H1 (cell line): Measurements from ENCODE around the gene GTF2A2. TPM values are rescaled to one million over a fixed set of nuclear protein-coding genes. Genes with fewer than 3 reads are reported as not detected.

Experiments used
- CREB1 ChIP-seq: IDR thresholded peaks from 2 replicates; pipeline ENCODE4 v1.6.1; 2012; ENCODE audit warnings: inconsistent platforms
- NANOG ChIP-seq: IDR thresholded peaks from 2 replicates; pipeline ENCODE4 v1.6.1; 2011; ENCODE audit warnings: low read length, low read depth, mild to moderate bottlenecking, inconsistent platforms; ENCODE audit not compliant: insufficient read depth, poor library complexity, severe bottlenecking
- RXRA ChIP-seq: IDR thresholded peaks from 2 replicates; pipeline ENCODE4 v1.6.1; 2011; ENCODE audit warnings: low read depth, mild to moderate bottlenecking, low read length, moderate library complexity; ENCODE audit not compliant: insufficient read depth
- TAF1 ChIP-seq: IDR thresholded peaks from 2 replicates; pipeline ENCODE4 v1.6.1; 2011; ENCODE audit warnings: mild to moderate bottlenecking, low read depth, low read length
- TEAD4 ChIP-seq: IDR thresholded peaks from 2 replicates; pipeline ENCODE4 v1.6.1; 2012; ENCODE audit warnings: low read depth, low read length, inconsistent platforms, mixed read lengths
- polyA plus RNA-seq, 7 experiments: library from polyadenylated mRNA; depleted of rRNA in 3 of 7; stranded (reverse) in 5 of 7; unstranded in 2 of 7; fragments of >200 nt in 5 of 7; fragments of 200-250 nt in 2 of 7; gene quantifications; 1 replicate in 5 of 7; 2 replicates in 1 of 7; 4 replicates in 1 of 7; pipeline versions ENCODE4 v1.2.1 to v1.2.3, GENCODE V29; 2011 to 2013; ENCODE audit warnings: missing spikeins in 2 of 7, mixed read lengths in 2 of 7
- total RNA-seq: library from RNA; stranded (reverse); fragmentation: NEBNext Ultra II Directional; extraction: Animal tissue kit (Norgen Biotek cat#: 25700); gene quantifications from 2 replicates; pipeline ENCODE4 v1.2.1, GENCODE V29; 2021

GTF2A2 gene
- total and polyA plus RNA-seq, 2 of the 8 experiments (the other 6 are each of a cell fraction or from before 2014, with no cell fraction given), result 52.2 to 161 TPM

DNA sequence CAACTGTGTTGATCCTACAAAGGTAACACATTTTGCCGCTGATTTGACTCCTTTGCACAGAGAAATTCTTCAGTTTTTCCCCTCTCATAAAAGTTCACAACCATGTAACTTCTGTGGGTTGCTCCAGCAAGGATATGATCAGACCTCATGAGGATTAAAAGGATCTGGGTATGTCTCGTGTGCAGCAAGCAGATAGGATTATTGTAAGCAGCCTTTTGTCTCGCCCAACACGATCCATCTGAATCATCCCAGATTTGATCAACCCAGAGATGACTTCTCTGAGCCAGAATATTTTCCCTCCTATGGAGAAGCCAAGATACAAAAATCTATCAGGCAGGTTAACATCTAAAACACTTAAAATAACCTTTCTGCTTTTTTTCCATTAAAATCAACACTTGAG is 44.6 kb upstream of the GTF2A2 start (continued):
- TF ChIP-seq RXRA (no peak), NANOG (no peak), TEAD4 (no peak), TAF1 (no peak), CREB1 (no peak)
